GM06990 (cell line): Measurements from ENCODE around the gene ADAMTS9.

Source experiments
- DNase-seq: peaks from one replicate; pipeline ENCODE4 v3.0.0-alpha.2; 2011; ENCODE audit not compliant: insufficient read length; ENCODE audit errors: extremely low read depth
- H3K27me3 ChIP-seq: replicated peaks from 2 replicates; pipeline ENCODE4 v1.6.0; 2011; ENCODE audit warnings: low read length; ENCODE audit not compliant: control insufficient read depth, insufficient read depth
- H3K36me3 ChIP-seq: 2 replicates; pipeline ENCODE4 v1.5.1; 2011; ENCODE audit warnings: low read length; ENCODE audit not compliant: control insufficient read depth, insufficient read depth
- H3K4me3 ChIP-seq: replicated peaks from 2 replicates; pipeline ENCODE4 v1.5.1; 2011; ENCODE audit warnings: low read depth, mild to moderate bottlenecking, control low read depth, low read length
- CTCF ChIP-seq: IDR thresholded peaks from 2 replicates; pipeline ENCODE4 v1.5.1; 2011; ENCODE audit warnings: low read length, control low read depth, mild to moderate bottlenecking, inconsistent platforms; ENCODE audit not compliant: insufficient read depth, poor library complexity, severe bottlenecking

The ADAMTS9 gene

DNA sequence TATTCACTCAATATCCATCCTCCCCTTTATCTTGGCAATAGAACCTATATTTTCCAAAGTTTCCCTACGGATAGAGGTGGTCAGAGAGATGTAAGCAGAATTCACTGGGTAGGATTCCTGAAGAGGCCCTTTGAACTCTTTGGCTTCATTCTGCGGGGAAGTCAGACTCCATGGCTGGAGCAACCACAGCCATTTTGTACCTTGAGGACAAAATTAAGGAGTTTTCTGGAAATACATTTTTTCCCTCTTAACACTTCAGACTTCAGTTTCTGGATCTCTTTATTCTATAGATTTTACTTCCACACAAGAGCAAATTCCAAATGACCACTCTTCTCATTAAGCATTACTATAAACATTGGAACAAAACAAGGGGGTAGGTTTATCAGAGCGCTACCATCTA is 43.3 kb downstream of the ADAMTS9 start:
- no peak overlapping the region for H3K4me3 ChIP-seq

DNA sequence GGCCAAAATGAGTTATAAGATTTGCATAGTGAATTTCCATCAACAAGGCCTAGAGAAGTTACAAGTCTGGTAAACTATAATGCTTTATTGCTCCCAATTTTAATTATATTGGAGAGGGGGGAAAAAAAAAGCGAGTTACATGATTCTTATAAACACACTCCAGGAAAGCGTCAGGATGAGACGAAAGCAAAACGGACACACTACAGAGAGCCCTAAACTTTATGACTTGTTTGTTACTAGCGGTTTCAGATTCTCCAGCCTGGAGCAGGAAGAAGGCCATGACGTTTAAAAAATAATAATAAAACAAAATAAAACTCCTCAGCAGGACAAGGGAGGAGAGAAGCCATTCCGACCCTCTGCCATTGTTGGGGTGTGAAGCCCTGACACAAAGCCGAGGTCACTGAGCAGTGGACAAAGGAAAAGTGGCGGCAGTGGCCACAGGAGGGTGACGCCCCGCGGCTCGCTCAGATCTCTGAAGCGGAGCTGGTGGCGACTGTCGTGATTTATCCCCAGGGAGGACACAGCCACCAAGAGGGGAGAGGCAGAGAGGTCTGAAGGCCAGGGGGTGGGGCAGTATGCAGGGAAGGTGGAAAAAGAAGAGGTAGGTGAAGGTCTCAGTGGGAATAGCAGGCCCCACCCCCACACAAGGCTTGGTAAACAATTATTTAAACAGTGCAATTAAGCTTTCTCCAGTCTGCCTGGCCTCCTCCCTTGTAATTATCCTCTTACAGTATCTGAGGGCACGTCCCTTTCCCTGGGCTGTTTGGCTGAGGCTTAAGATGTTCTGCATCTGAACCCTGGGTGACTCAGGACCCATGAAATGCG is 45.3 kb downstream of the ADAMTS9 start:
- Histone ChIP-seq H3K4me3 (no peak overlapping the region), H3K36me3 (no peaks in the 10 kb centered on the region), H3K27me3 (no peaks in the 10 kb centered on the region)
- DNase-seq: no peak
- TF ChIP-seq CTCF: no peak

More for the DNA sequence above, 43.3 kb downstream of the ADAMTS9 start:
- no peak for TF ChIP-seq CTCF
- no peaks in the 10 kb centered on the region for H3K27me3 ChIP-seq
- no peak for DNase-seq
- no peaks in the 10 kb centered on the region for H3K36me3 ChIP-seq

GRCh38 chr3:64638981-64639481 is 48.8 kb downstream of the ADAMTS9 start:
- Histone ChIP-seq H3K4me3 (no peak overlapping the region), H3K36me3 (no peaks in the 10 kb centered on the region), H3K27me3 (no peaks in the 10 kb centered on the region)
- no peak for DNase-seq
- TF ChIP-seq CTCF: no peak

DNA sequence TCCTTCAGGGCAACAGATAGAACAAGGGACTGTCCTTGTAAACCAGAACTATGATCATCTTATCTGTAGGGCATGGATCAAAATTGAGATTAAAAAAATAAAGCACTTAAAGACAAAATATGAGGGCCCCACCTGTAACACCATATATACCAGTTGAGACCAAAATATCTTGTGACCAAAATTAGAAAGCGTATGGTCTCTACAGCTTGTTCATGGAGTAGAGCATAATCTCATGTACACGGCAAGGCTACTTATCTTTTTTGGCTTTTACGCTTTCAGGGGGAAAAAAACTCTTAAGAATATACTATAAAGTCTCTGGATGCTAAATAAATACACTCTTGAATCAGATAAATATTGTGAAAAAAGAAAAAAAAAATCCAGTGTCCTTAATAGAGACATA is 49.3 kb downstream of the ADAMTS9 start:
- no peak for DNase-seq
- TF ChIP-seq CTCF: no peak
- no peak overlapping the region for H3K4me3 ChIP-seq

GRCh38 chr3:64634417-64634816 is 53.4 kb downstream of the ADAMTS9 start:
- no peak for TF ChIP-seq CTCF
- Histone ChIP-seq H3K4me3 (no peak overlapping the region), H3K36me3 (no peaks in the 10 kb centered on the region), H3K27me3 (no peaks in the 10 kb centered on the region)
- no peak for DNase-seq

More for the DNA sequence above, 49.3 kb downstream of the ADAMTS9 start:
- Histone ChIP-seq H3K27me3 (no peaks in the 10 kb centered on the region), H3K36me3 (no peaks in the 10 kb centered on the region)
